Right lobe of liver (tissue), 6 donors: Measurements from ENCODE around the gene SIM2. TPM values are rescaled to one million over a fixed set of nuclear protein-coding genes. Genes with fewer than 3 reads are reported as not detected.

Experiments
- ATAC-seq, 4 donors: fragments of 200-7000 bp; cut with Tn5 transposase; one replicate each; pipeline ENCODE4 v1.9.1; 2020; ENCODE audit warnings: mild to moderate bottlenecking in 4 of 4, moderate library complexity in 4 of 4
- DNase-seq, 3 donors: peaks; one replicate each; pipeline ENCODE4 v3.0.0-alpha.2; 2020
- H3K27ac ChIP-seq, 3 donors: fragments of 200-600 bp; one replicate each; pipeline ENCODE4 v1.8.0; 2022
- H3K27me3 ChIP-seq, 2 donors: fragments of 200-600 bp; one replicate each; pipeline ENCODE4 v1.8.0; 2022
- H3K36me3 ChIP-seq, 4 donors: fragments of 200-600 bp; sonication (generic) in 1 of 4; one replicate each; pipeline versions ENCODE4 v1.5.1 to v1.8.0; 2017 to 2022; ENCODE audit warnings: control low read depth in 1 of 4
- H3K4me1 ChIP-seq, 4 donors: fragments of 200-600 bp; sonication (generic) in 1 of 4; one replicate each; pipeline versions ENCODE4 v1.5.1 to v1.8.0; 2017 to 2022; ENCODE audit warnings: control low read depth in 1 of 4
- H3K4me3 ChIP-seq, 3 donors: fragments of 200-600 bp; one replicate each; pipeline ENCODE4 v1.8.0; 2022
- H3K9me3 ChIP-seq, 4 donors: fragments of 200-600 bp; sonication (generic) in 1 of 4; one replicate each; pipeline versions ENCODE4 v1.5.1 to v1.8.0; 2017 to 2022; ENCODE audit warnings: control low read depth in 1 of 4
- CTCF ChIP-seq, 4 donors: fragments of 200-600 bp in 3 of 4; fragments of 450-650 bp in 1 of 4; IDR thresholded peaks; one replicate each; pipeline versions ENCODE4 v1.5.1 to v1.8.0; 2016 to 2022; ENCODE audit warnings: antibody characterized with exemption in 4 of 4, mild to moderate bottlenecking in 2 of 4
- POLR2A ChIP-seq: fragments of 450-650 bp; IDR thresholded peaks from one replicate; pipeline ENCODE4 v1.6.1; 2017; ENCODE audit warnings: antibody characterized with exemption, mild to moderate bottlenecking
- WGBS: methylation state at CpG from one replicate; pipeline ENCODE4 v1.1.6; 2018; ENCODE audit warnings: low coverage, low lambda C conversion rate; ENCODE audit not compliant: insufficient coverage; ENCODE audit errors: missing lambda C conversion rate; 5-methylcytosine and 5-hydroxymethylcytosine counted together
- intact Hi-C, 2 donors: fragments of 100-400 bp; cut with DNase I; formaldehyde crosslinking; loops; one replicate each; pipeline versions ENCODE4 v1.11.2 to v1.14.1; 2022
- total RNA-seq, 6 experiments: library from RNA; depleted of rRNA in 2 of 6; stranded (reverse); fragments of >200 nt in 2 of 6; fragmentation: NEBNext Ultra II Directional in 3 of 6; extraction: Animal tissue kit (Norgen Biotek cat#: 25700) in 3 of 6; gene quantifications; one replicate each; pipeline versions ENCODE4 v1.1.0 to v1.2.4, GENCODE V29; 2016 to 2023
- donor health status: DM: no; HTN: yes; CAD: no.
- donor health status: DM: no; HTN: no; CAD: no.
- donor health status: DM: no; HTN: no; CAD: no.
- donor health status: DM: no; HTN: yes; CAD: no.
- donor health status: DM: no; HTN: yes; CAD: no.

Gene SIM2
- total RNA-seq, 6 experiments from 2014 or later, result not detected

GRCh38 chr21:36725793-36726386 is 27.0 kb downstream of the SIM2 start:
- Histone ChIP-seq H3K27me3 (no peaks in the 10 kb centered on the region), H3K36me3 (no peaks in the 10 kb centered on the region), H3K4me3 (no peak overlapping the region), H3K9me3 (no peaks in the 10 kb centered on the region), H3K4me1 (peaks cover 0 to 6% (median 0%) of the 10 kb centered on the region in 4 donors), H3K27ac (no peak overlapping the region)
- 91% methylated on average over 8 of the region's 12 CpGs for WGBS
- ATAC-seq, result no peak
- TF ChIP-seq POLR2A, result no peak
- no peak for TF ChIP-seq CTCF (IDR thresholded peaks at IDR 0.05)
- intact Hi-C loops, result no loop called here
- DNase-seq, result peak in 2 of 3 donors; percentile 15 to 26

GRCh38 chr21:36727866-36728265 is 29.0 kb downstream of the SIM2 start:
- H3K9me3 ChIP-seq, result no peaks in the 10 kb centered on the region
- no peak overlapping the region for H3K4me3 ChIP-seq
- DNase-seq (no peak), ATAC-seq (no peak)
- no peaks in the 10 kb centered on the region for H3K27me3 ChIP-seq
- H3K27ac ChIP-seq, result no peak overlapping the region
- peaks cover 0 to 7% (median 0%) of the 10 kb centered on the region in 4 donors for H3K4me1 ChIP-seq
- WGBS, result 67% methylated on average over 1 of the region's 6 CpGs
- no peaks in the 10 kb centered on the region for H3K36me3 ChIP-seq
- TF ChIP-seq CTCF (IDR thresholded peaks at IDR 0.05), result no peak
- TF ChIP-seq POLR2A, result no peak
- intact Hi-C loops, result no loop called here

GRCh38 chr21:36728371-36729111 is 29.6 kb downstream of the SIM2 start:
- DNase-seq (no peak), ATAC-seq (no peak)
- Histone ChIP-seq H3K4me1 (peaks cover 0 to 7% (median 0%) of the 10 kb centered on the region in 4 donors), H3K27ac (no peak overlapping the region), H3K4me3 (no peak overlapping the region), H3K36me3 (no peaks in the 10 kb centered on the region), H3K9me3 (no peaks in the 10 kb centered on the region), H3K27me3 (no peaks in the 10 kb centered on the region)
- no peak for TF ChIP-seq POLR2A
- intact Hi-C loops, result no loop called here
- 64% methylated on average over 6 of the region's 14 CpGs for WGBS

- ATAC-seq (no peak), DNase-seq (no peak)
- Histone ChIP-seq H3K27me3 (no peaks in the 10 kb centered on the region), H3K9me3 (no peaks in the 10 kb centered on the region), H3K36me3 (no peaks in the 10 kb centered on the region), H3K4me1 (peaks cover 0 to 7% (median 0%) of the 10 kb centered on the region in 4 donors), H3K4me3 (no peak overlapping the region), H3K27ac (no peak overlapping the region)
- WGBS, result 75% methylated on average over 15 of the region's 18 CpGs
- TF ChIP-seq CTCF (IDR thresholded peaks at IDR 0.05), result no peak
- TF ChIP-seq POLR2A, result no peak
- intact Hi-C loops, result no loop called here
These were observed 30.5 kb downstream of the SIM2 start for GRCh38 chr21:36729310-36729970.
